HepG2 (cell line): ENCODE results near the gene TM9SF2.

Experiments
- NBN ChIP-seq: fragments of 450-650 bp; conservative IDR thresholded peaks from 2 replicates; pipeline ENCODE4 v1.6.1; 2017
- SRF ChIP-seq: IDR thresholded peaks from 2 replicates; pipeline ENCODE4 v1.6.1; 2011; ENCODE audit warnings: mild to moderate bottlenecking, low read depth, low read length, moderate library complexity
- ZBTB7A ChIP-seq: sonication (generic); formaldehyde crosslinking; IDR thresholded peaks from 2 replicates; pipeline ENCODE4 v1.8.0; 2022; ENCODE audit warnings: mild to moderate bottlenecking, missing genetic modification reagents
- TF ChIP-seq, protein P1 (sequence below): IDR thresholded peaks from 2 replicates; pipeline ENCODE4 v1.6.1; 2012; ENCODE audit warnings: low read depth, low read length, improper control_type of control experiment
- TF ChIP-seq, protein P2 (sequence below): sonication (generic); formaldehyde crosslinking; IDR thresholded peaks from 2 replicates; pipeline ENCODE4 v1.4.0; 2020; ENCODE audit warnings: low read depth, missing genetic modification reagents

DNA sequence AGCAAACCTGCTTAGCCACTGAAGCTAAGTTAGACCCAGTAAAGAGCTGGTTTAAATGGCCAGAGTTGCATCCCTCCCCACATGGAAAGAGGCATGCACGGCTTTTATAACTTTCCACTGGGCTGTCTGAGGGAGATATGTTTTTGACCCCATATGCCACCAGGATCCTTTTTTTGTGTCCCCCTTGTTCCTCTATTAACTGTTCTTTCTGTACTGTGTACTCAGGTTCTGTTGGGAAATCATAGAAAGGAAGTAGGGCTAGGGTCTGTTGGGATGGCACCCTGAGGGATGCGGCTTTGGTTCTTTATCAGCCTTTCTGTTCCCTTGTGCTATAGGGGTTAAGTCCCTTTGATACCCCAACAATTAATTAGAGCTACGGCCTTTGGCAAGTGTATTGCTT, 12.2 kb upstream of the TM9SF2 start:
- TF ChIP-seq ZBTB7A (CRISPR knock-in tag) (no peak), NBN (no peak), SRF (no peak)
- TF ChIP-seq, protein P1, sequence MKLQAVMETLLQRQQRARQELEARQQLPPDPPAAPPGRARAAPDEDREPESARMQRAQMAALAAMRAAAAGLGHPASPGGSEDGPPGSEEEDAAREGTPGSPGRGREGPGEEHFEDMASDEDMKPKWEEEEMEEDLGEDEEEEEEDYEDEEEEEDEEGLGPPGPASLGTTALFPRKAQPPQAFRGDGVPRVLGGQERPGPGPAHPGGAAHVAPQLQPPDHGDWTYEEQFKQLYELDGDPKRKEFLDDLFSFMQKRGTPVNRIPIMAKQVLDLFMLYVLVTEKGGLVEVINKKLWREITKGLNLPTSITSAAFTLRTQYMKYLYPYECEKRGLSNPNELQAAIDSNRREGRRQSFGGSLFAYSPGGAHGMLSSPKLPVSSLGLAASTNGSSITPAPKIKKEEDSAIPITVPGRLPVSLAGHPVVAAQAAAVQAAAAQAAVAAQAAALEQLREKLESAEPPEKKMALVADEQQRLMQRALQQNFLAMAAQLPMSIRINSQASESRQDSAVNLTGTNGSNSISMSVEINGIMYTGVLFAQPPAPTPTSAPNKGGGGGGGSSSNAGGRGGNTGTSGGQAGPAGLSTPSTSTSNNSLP: no peak
- TF ChIP-seq, protein P2, sequence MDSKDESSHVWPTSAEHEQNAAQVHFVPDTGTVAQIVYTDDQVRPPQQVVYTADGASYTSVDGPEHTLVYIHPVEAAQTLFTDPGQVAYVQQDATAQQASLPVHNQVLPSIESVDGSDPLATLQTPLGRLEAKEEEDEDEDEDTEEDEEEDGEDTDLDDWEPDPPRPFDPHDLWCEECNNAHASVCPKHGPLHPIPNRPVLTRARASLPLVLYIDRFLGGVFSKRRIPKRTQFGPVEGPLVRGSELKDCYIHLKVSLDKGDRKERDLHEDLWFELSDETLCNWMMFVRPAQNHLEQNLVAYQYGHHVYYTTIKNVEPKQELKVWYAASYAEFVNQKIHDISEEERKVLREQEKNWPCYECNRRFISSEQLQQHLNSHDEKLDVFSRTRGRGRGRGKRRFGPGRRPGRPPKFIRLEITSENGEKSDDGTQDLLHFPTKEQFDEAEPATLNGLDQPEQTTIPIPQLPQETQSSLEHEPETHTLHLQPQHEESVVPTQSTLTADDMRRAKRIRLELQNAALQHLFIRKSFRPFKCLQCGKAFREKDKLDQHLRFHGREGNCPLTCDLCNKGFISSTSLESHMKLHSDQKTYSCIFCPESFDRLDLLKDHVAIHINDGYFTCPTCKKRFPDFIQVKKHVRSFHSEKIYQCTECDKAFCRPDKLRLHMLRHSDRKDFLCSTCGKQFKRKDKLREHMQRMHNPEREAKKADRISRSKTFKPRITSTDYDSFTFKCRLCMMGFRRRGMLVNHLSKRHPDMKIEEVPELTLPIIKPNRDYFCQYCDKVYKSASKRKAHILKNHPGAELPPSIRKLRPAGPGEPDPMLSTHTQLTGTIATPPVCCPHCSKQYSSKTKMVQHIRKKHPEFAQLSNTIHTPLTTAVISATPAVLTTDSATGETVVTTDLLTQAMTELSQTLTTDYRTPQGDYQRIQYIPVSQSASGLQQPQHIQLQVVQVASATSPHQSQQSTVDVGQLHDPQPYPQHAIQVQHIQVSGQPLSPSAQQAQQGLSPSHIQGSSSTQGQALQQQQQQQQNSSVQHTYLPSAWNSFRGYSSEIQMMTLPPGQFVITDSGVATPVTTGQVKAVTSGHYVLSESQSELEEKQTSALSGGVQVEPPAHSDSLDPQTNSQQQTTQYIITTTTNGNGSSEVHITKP (CRISPR knock-in tag): no peak
